ENCODE results near the gene CFAP61. TPM values are rescaled to one million over a fixed set of nuclear protein-coding genes. Genes with fewer than 3 reads are reported as not detected.

Gene CFAP61
- polyA plus RNA-seq, 1 of the 3 experiments (the other 2 are of a cell fraction): 0.26 TPM

GRCh38 chr20:20230741-20231140, 178.4 kb downstream of the CFAP61 start:
- no peaks in the 10 kb centered on the region for H3K9me3 ChIP-seq
- no peaks in the 10 kb centered on the region; the same call in 1 of the 2 replicates for H3K27me3 ChIP-seq (ENCODE audit: insufficient read depth)
- no peak overlapping the region for H3K4me2 ChIP-seq
- POLR2A ChIA-PET: no interaction called here
- H3K9me2 ChIP-seq: no peaks in the 10 kb centered on the region
- no peaks in the 10 kb centered on the region for H4K20me1 ChIP-seq (ENCODE audit: insufficient read depth)
- no peak for DNase-seq
- peaks cover 0 to 25% of the 10 kb centered on the region in 2 experiments; a peak in 2 of 4 replicates for H3K4me1 ChIP-seq (ENCODE audit: control insufficient read depth in 1 of 2, insufficient read depth in 2 of 2, low read depth in 1 of 2, low read length in 1 of 2)
- H2AFZ ChIP-seq (ENCODE audit: low read depth): no peak overlapping the region
- H3F3A ChIP-seq (replicated peaks; ENCODE audit: insufficient read depth): no peaks in the 10 kb centered on the region
- no peaks in the 10 kb centered on the region for H3K36me3 ChIP-seq (replicated peaks in 1 of 2; ENCODE audit: control insufficient read depth in 1 of 2, insufficient read depth in 2 of 2, low read length in 1 of 2)
- no peak for TF ChIP-seq NFIC (IDR thresholded peaks at IDR 0.05; ENCODE audit: borderline replicate concordance)
- TF ChIP-seq, protein P1, sequence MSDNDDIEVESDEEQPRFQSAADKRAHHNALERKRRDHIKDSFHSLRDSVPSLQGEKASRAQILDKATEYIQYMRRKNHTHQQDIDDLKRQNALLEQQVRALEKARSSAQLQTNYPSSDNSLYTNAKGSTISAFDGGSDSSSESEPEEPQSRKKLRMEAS (IDR thresholded peaks at IDR 0.05; ENCODE audit: low read depth): no peak
- TF ChIP-seq RFX5 (IDR thresholded peaks at IDR 0.05; ENCODE audit: low read length): no peak
- TF ChIP-seq ZBTB33 (IDR thresholded peaks at IDR 0.05; ENCODE audit: borderline replicate concordance, low read depth): no peak
- TF ChIP-seq SIN3A (IDR thresholded peaks at IDR 0.05; ENCODE audit: borderline replicate concordance, low read depth, low read length): no peak
- no peak for TF ChIP-seq ELF1 (IDR thresholded peaks at IDR 0.05)
- no peak for TF ChIP-seq FOXJ3 (CRISPR knock-in tag; IDR thresholded peaks at IDR 0.05)
- TF ChIP-seq RAD21 (IDR thresholded peaks at IDR 0.05; ENCODE audit: low read length): no peak
- no peak for TF ChIP-seq YY1 (IDR thresholded peaks at IDR 0.05; ENCODE audit: low read depth)
- no peak for TF ChIP-seq CHD2 (IDR thresholded peaks at IDR 0.05; ENCODE audit: low read length, partially characterized antibody)
- no peak for TF ChIP-seq TCF12 (IDR thresholded peaks at IDR 0.05)
- no peak for TF ChIP-seq TAF1 (IDR thresholded peaks at IDR 0.05; ENCODE audit: borderline replicate concordance, low read depth, low read length)
- WGBS (ENCODE audit: low lambda C conversion rate): 13% methylated on average over 1 of the region's 6 CpGs
- H3K79me2 ChIP-seq (ENCODE audit: insufficient read depth): no peaks in the 10 kb centered on the region
- H3K4me3 ChIP-seq (ENCODE audit: low read depth in 2 of 2, low read length in 1 of 2): no peak overlapping the region
- CTCF ChIA-PET: interaction anchor here (0.8 to 1.2 kb wide), 3 partner anchors 20 to 146 kb away, joined by 3 read pairs; no protein-coding TSS in a partner anchor
- H3K27ac ChIP-seq (ENCODE audit: low read depth in 2 of 2, low read length in 1 of 2): no peak overlapping the region
- no peak overlapping the region for H3K9ac ChIP-seq

DNA sequence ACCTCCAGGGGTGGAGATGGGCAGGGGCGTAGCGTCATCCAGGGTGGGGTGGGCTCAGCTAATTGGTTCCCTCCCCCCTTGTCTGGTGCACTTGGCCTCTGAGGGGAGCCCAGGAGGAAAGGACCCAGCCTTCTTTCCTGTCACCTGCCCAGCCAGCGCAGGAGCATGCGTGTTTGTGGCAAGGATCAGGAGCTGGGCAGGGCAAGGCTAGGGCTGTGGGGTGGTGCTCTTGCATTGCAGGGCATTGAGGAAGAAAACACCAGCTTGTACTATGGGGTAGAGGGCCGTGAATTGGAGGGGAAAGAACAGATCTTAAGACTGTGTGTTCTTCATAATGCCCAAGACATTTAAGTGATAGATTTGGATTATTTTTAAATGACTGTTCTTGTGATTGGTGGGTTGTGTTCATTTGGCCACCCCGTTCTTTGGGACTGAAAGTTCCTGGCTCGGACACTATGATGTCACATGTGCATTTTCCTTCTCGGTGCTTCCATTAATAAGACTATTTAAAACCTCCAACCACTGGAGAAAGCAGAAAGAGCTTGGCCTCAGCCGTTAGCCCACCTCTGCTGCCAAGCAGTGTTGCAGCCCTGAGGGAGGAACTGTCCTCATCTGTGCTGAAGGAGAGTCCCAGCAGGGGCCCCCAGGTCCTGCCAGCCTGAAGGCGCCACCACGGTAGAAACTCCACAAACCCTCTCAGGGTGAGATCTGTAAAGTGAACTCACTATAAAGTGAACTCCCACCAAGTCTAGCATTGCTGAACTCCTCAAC, 179.4 kb downstream of the CFAP61 start:
- Histone ChIP-seq H3K36me3 (replicated peaks in 1 of 2; ENCODE audit: control insufficient read depth in 1 of 2, insufficient read depth in 2 of 2, low read length in 1 of 2) (no peaks in the 10 kb centered on the region), H3K27me3 (ENCODE audit: insufficient read depth) (no peaks in the 10 kb centered on the region; the same call in 1 of the 2 replicates), H3K9me2 (no peaks in the 10 kb centered on the region), H3F3A (replicated peaks; ENCODE audit: insufficient read depth) (no peaks in the 10 kb centered on the region), H3K4me1 (ENCODE audit: control insufficient read depth in 1 of 2, insufficient read depth in 2 of 2, low read depth in 1 of 2, low read length in 1 of 2) (peaks cover 0 to 25% of the 10 kb centered on the region in 2 experiments; a peak in 2 of 4 replicates), H3K4me2 (no peak overlapping the region), H3K4me3 (ENCODE audit: low read depth in 2 of 2, low read length in 1 of 2) (no peak overlapping the region), H3K27ac (ENCODE audit: low read depth in 2 of 2, low read length in 1 of 2) (no peak overlapping the region), H3K9ac (no peak overlapping the region), H3K79me2 (ENCODE audit: insufficient read depth) (no peaks in the 10 kb centered on the region), H4K20me1 (ENCODE audit: insufficient read depth) (no peaks in the 10 kb centered on the region), H2AFZ (ENCODE audit: low read depth) (no peak overlapping the region), H3K9me3 (no peaks in the 10 kb centered on the region)
- WGBS (ENCODE audit: low lambda C conversion rate): 51% methylated on average over 8 of the region's 11 CpGs
- POLR2A ChIA-PET: no interaction called here
- CTCF ChIA-PET: interaction anchor here (0.6 to 2.5 kb wide), 6 partner anchors 10 to 736 kb away, joined by 3 to 11 read pairs (median 3); no protein-coding TSS in a partner anchor
- no peak for DNase-seq
- TF ChIP-seq RCOR1 (IDR thresholded peaks at IDR 0.05; ENCODE audit: low read length): no peak
- TF ChIP-seq NRF1 (IDR thresholded peaks at IDR 0.05; ENCODE audit: low read depth, low read length): no peak
- no peak for TF ChIP-seq IRF3 (IDR thresholded peaks at IDR 0.05; ENCODE audit: low read depth, low read length)
- TF ChIP-seq FOXJ3 (CRISPR knock-in tag; IDR thresholded peaks at IDR 0.05): no peak
- no peak for TF ChIP-seq EP300 (IDR thresholded peaks at IDR 0.05; ENCODE audit: borderline replicate concordance in 1 of 2, low read depth in 1 of 2, low read length in 1 of 2)
- no peak for TF ChIP-seq TEAD4 (IDR thresholded peaks at IDR 0.05; ENCODE audit: borderline replicate concordance, insufficient read depth)
- TF ChIP-seq, protein P2, sequence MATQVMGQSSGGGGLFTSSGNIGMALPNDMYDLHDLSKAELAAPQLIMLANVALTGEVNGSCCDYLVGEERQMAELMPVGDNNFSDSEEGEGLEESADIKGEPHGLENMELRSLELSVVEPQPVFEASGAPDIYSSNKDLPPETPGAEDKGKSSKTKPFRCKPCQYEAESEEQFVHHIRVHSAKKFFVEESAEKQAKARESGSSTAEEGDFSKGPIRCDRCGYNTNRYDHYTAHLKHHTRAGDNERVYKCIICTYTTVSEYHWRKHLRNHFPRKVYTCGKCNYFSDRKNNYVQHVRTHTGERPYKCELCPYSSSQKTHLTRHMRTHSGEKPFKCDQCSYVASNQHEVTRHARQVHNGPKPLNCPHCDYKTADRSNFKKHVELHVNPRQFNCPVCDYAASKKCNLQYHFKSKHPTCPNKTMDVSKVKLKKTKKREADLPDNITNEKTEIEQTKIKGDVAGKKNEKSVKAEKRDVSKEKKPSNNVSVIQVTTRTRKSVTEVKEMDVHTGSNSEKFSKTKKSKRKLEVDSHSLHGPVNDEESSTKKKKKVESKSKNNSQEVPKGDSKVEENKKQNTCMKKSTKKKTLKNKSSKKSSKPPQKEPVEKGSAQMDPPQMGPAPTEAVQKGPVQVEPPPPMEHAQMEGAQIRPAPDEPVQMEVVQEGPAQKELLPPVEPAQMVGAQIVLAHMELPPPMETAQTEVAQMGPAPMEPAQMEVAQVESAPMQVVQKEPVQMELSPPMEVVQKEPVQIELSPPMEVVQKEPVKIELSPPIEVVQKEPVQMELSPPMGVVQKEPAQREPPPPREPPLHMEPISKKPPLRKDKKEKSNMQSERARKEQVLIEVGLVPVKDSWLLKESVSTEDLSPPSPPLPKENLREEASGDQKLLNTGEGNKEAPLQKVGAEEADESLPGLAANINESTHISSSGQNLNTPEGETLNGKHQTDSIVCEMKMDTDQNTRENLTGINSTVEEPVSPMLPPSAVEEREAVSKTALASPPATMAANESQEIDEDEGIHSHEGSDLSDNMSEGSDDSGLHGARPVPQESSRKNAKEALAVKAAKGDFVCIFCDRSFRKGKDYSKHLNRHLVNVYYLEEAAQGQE (IDR thresholded peaks at IDR 0.05; ENCODE audit: low read depth, low read length): no peak
